Posterior cingulate gyrus (tissue), 11 donors: Measurements from ENCODE around the gene PINK1.
A peak's percentile ranks its signal among the peaks of the same experiment; 100 is the strongest.
"Not testable (repeated sequence)": the region's sequence is repeated elsewhere in the genome, so short reads cannot be mapped to it uniquely, and the experiment has no call there.

Experiments used
- DNase-seq, 10 donors: peaks; one replicate each; pipeline versions ENCODE4 v3.0.0 to v3.0.0-alpha.2; 2020 to 2021; ENCODE audit warnings: mixed read lengths in 3 of 10
- intact Hi-C: fragments of 100-400 bp; cut with DNase I; formaldehyde crosslinking; loops from one replicate; pipeline ENCODE4 v1.15.1; 2023

Gene PINK1

DNA sequence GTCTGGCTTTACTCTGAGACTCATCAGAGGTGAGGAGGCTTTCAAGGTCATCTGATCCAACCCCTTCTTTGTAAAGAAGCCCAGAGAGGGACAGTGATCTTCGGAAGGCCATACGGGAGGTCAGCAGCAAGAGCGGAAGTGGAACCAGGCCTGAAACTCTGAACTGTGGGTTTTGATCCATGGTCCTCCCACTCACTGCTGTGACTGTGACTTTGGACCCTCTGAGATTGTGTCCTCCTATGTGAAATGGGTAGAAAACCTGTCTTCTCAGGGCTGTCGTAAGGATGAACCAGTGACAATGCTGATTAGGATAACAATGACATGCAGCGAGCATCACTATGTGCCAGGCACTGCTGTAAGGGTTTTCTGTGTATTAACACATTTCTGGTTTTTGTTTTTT is 37.7 kb downstream of the PINK1 start:
- DNase-seq: peak in 1 of 10 donors; percentile 0
- intact Hi-C loops: no loop called here

GRCh38 chr1:20672265-20672632 is 39.0 kb downstream of the PINK1 start:
- DNase-seq: peak in 1 of 10 donors; percentile 28
- intact Hi-C loops: no loop called here

GRCh38 chr1:20673626-20674025 is 40.4 kb downstream of the PINK1 start:
- intact Hi-C loops: not testable (repeated sequence)
- peak in 3 of 10 donors; percentile 12 to 71 (median 54) for DNase-seq

DNA sequence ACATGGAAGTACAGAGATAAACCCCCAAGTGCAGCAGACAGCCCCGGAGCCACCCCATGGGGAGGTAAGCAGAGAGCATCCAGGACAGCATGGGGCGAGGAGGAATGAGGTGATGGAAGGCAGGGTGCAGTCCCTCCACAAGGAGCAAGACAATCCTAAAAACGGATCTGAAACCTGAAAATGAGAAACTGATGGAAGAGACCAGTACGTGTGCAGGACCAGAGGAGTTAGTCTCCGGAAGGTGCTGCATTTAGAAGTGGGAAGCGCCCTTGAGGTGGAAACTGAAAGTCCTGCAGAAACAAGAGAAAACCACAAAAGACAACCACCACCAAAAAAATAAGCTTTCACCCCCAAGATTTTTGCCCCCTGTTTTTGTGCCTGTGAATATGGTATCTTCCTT is 45.3 kb downstream of the PINK1 start:
- intact Hi-C loops: no loop called here
- DNase-seq: peak in 3 of 10 donors; percentile 9 to 33 (median 17)

- peak in 1 of 10 donors; percentile 9 for DNase-seq
- intact Hi-C loops: no loop called here
Measured at GRCh38 chr1:20680269-20680668, 47.0 kb downstream of the PINK1 start.

GRCh38 chr1:20681999-20682398 is 48.7 kb downstream of the PINK1 start:
- peak in 2 of 10 donors; percentile 22 to 76 for DNase-seq
- intact Hi-C loops: no loop called here

GRCh38 chr1:20682571-20683236 is 49.4 kb downstream of the PINK1 start:
- intact Hi-C loops: no loop called here
- peak in 9 of 10 donors; percentile 26 to 93 (median 60) for DNase-seq

GRCh38 chr1:20683614-20684013 is 50.4 kb downstream of the PINK1 start:
- DNase-seq: peak in 1 of 10 donors; percentile 62
- intact Hi-C loops: no loop called here

GRCh38 chr1:20684050-20684620 is 50.9 kb downstream of the PINK1 start:
- intact Hi-C loops: no loop called here
- DNase-seq: peak in 2 of 10 donors; percentile 62 to 65

- intact Hi-C loops: no loop called here
- peak in 1 of 10 donors; percentile 84 for DNase-seq
Measured at GRCh38 chr1:20684651-20685050, 51.4 kb downstream of the PINK1 start.

- intact Hi-C loops: no loop called here
- DNase-seq: peak in 7 of 10 donors; percentile 27 to 91 (median 58)
Measured at GRCh38 chr1:20685099-20685662, 51.9 kb downstream of the PINK1 start.

DNA sequence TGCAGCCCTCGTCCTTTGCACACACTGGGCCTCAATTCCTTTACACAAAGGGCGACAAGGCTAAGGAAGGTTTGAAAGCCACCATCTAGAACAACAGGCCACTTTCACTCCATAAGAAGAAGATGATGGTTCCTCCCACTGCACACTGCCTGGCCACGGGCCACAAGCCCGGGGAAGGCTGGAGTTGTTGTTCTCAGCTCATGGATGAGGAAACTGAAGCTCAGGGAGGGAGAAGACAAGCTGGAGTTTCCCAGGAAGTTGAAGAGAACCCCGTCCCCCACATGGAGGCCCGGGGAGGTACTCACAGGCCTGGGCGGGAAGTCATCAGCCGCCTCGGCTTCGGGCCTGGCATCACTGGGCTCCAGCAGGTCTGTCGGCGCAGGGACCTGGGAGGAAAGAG is 52.5 kb downstream of the PINK1 start:
- DNase-seq: peak in 4 of 10 donors; percentile 42 to 91 (median 73)
- intact Hi-C loops: no loop called here

- DNase-seq: peak in 1 of 10 donors; percentile 51
- intact Hi-C loops: no loop called here
Measured at GRCh38 chr1:20686883-20687725, 53.8 kb downstream of the PINK1 start.

DNA sequence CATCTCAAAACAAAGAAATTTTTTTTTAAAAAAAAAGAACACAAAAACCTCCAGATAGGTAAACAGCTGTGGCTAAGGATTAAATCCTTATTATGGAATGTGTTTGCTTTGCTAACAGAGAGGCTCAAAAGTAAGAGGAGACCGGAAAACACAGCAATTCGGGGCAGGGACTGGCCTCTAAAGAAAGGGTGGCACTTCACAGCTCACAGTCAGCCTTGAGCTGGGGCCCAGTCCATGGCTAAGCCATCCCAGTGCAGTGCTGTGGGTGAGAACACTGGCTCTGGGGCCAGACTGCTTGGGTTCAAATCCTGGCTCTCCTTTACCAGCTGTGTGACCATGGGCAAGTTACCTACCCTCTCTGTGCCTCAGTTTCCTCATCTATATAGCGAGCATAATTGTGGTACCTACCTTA is 56.4 kb downstream of the PINK1 start:
- intact Hi-C loops: loop anchor here (10.0 kb wide), 1 partner anchor 295 kb away; no protein-coding TSS in a partner anchor
- DNase-seq: no peak

- intact Hi-C loops: loop anchor here (10.0 kb wide), 1 partner anchor 293 kb away; no protein-coding TSS in a partner anchor
Measured at GRCh38 chr1:20691872-20692271, 58.6 kb downstream of the PINK1 start.

DNA sequence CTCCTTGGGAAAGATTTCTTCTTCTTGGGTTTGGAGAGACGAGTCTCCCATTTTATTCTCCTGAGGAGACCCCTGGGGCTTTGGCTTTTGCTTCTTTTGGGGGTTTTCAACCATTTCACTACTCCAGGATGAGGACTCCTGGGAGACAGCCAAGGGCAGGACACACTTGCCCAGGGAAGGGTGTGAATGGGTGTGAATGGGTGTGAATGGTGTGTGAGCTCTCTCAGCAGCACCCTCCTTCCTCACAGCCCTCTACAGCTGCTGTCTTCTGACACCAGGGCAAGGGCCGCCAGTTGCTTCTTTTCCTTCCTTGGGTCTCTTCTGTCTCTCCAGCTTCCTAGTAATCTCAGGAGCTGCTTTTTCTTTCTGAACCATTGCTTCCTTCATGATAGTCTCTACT is 60.4 kb downstream of the PINK1 start:
- DNase-seq: peak in 1 of 10 donors; percentile 21
- intact Hi-C loops: loop anchor here (10.0 kb wide), 1 partner anchor 291 kb away; no protein-coding TSS in a partner anchor

More at GRCh38 chr1:20691872-20692271, 58.6 kb downstream of the PINK1 start:
- DNase-seq: no peak

- DNase-seq: no peak
- intact Hi-C loops: loop anchor here (10.0 kb wide), 1 partner anchor 289 kb away; no protein-coding TSS in a partner anchor
Measured at GRCh38 chr1:20695515-20695914, 62.3 kb downstream of the PINK1 start.

DNA sequence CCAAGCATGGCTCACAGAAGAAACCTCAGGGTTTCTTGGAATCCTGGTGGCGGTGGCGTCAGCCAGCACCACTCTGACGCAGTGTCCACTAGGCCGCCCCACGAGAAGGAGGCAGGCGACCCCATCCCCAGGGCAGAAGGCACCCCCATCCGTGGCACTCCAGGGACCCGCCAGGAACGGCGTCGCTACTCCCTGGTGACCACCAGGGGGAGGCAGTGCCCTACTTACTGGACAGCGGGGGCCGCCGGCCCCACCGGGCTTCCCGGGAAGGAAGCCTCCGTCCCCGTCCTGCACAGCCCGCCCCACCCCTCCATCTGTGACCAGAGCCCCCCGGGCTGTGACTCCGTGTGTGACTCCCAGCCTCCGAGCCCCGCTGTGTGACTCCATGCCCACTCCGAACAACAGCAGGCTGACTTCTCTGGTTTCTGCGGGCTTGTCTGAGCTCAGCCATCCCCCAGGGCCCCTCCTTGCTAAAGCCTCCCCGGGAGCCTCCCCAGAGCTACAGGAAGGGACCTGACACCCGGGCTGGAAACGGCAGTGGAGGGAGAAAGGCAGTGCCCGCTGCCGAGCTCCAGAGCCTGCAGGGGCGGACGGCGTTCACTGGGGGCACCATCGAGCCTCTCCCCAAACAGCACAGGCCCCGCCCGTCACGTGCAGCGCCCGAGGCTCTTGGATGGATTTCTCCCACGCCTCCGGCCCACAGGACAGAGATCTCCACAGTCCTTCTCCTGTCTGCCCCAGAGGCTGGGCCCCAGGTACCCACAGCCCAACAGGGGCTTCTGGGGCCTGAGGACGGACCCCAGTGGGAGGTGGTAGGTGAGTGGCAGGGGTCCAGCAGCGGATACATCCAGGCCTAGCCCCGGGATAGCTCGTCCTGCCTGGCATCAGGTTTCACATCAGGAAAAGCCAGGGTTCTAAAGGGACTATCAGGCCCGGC is 63.4 kb downstream of the PINK1 start:
- intact Hi-C loops: loop anchor here (1.0 to 10.0 kb wide), 2 partner anchors 288 to 499 kb away; no protein-coding TSS in a partner anchor

GRCh38 chr1:20697563-20697962 is 64.3 kb downstream of the PINK1 start:
- DNase-seq: no peak
- intact Hi-C loops: loop anchor here (10.0 kb wide), 1 partner anchor 287 kb away; no protein-coding TSS in a partner anchor

More for the DNA sequence above, 63.4 kb downstream of the PINK1 start:
- DNase-seq: peak; percentile 71 to 97 (median 84)
